GM10266 (cell line): Measurements from ENCODE around the gene NKAIN4.

Experiments
- DNase-seq: peaks from one replicate; pipeline ENCODE4 v3.0.0; 2012; ENCODE audit errors: extremely low spot score
- CTCF ChIP-seq: IDR thresholded peaks from 2 replicates; pipeline ENCODE4 v1.5.1; 2012; ENCODE audit warnings: mild to moderate bottlenecking, low read depth; ENCODE audit not compliant: control insufficient read depth, insufficient read depth; ENCODE audit errors: missing control alignments

Gene NKAIN4

DNA sequence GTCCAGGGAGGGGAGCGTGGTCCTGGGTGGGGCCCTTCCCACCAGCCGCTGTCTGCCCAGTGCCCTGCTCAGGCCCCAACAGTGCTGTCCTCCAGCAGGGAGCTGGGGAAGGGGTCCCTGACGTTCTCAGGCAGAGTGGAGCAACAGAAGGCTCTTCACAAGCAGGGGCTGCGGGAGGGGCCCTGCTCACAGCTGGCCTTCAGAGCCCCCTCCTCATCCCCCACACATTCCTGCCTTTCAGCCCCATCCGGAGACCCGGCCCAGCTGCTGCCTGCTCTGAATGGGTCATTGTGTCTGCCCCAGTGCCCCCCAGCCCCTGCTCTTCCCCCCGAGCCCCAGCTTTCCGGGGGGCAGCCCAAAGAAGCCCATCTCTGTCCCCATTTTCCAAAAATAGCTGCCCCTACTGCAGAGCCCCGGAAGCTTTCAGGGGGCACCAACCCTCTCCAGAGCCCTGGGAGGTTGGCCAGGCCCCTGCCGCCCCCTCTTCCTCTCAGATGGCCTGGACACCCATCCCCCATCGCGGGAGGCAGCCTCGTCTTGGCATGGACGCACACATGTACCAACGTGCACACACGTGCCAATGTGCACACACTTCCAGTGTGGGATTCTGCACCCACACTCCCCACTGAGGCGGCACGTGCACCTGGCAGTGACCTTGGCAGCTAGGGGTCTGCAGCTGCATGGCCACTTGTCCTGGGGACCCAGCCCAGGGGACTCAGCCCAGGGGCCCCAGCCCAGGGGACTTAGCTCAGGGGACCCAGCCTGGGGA, 42.5 kb upstream of the NKAIN4 start:
- no peak for TF ChIP-seq CTCF

DNA sequence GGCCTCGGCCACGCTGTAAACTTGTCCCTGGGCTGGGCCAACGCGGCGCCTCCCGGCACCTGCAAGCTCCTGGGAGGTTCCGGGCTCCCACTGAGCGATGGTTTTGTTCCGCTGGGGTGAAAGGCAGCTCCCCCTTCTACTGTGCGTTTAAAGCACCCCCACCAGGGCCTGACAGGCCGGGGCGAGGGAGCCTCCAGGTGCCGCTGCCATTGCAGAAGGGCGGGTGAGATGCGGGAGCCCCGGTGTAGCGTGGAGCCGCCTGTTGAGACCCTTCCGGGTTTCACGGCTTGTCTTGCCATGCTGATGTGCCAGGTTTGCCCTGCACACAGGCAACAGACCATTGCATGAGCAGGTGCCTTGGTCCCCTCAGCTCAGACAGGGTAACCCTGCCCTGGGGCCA, 41.6 kb upstream of the NKAIN4 start:
- TF ChIP-seq CTCF = no peak
- no peak for DNase-seq

More for the DNA sequence above, 42.5 kb upstream of the NKAIN4 start:
- DNase-seq = no peak

DNA sequence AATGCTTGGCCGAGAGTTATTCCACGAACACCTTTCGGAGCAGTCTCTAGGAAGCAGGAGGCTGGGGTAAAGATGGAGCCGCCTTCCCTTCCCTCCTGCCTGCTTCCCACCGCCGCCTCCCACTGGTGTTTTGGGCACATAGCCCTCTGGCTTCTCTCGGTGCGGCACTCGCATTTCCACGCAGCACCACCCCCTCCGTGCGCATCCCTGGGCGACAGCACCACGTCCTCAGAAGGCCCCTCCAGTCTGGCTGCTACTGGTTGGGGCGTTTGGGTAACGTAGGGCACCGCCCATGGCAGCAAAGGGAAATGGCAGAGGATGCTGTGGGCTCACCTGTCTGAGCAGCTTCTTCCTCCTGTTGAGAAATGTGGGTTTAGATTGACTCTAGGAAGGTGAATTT, 41.2 kb upstream of the NKAIN4 start:
- no peak for DNase-seq
- no peak for TF ChIP-seq CTCF

DNA sequence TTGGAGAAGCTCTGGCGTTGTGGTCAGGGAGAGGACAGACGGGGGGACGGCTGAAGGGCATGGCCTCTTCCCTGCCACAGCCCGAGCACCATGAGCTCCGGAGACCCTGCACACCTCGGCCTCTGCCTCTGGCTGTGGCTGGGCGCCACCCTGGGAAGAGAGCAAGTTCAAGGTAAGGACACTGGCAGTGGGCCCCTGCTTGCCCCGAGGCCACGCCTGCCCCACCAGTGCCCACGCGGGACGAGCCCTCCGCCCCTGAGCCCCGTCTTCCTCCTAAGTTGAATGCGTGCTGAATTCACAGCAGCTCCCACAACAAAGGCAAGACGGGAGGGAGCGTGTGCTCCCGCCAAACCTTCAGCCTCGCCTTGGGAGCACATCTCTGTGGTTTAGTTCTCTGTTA, 40.8 kb upstream of the NKAIN4 start:
- DNase-seq = no peak
- TF ChIP-seq CTCF = no peak

GRCh38 chr20:63294536-63294900, 40.3 kb upstream of the NKAIN4 start:
- TF ChIP-seq CTCF = no peak

GRCh38 chr20:63293871-63294535, 39.7 kb upstream of the NKAIN4 start:
- TF ChIP-seq CTCF = no peak
- DNase-seq = no peak

More at GRCh38 chr20:63294536-63294900, 40.3 kb upstream of the NKAIN4 start:
- no peak for DNase-seq

DNA sequence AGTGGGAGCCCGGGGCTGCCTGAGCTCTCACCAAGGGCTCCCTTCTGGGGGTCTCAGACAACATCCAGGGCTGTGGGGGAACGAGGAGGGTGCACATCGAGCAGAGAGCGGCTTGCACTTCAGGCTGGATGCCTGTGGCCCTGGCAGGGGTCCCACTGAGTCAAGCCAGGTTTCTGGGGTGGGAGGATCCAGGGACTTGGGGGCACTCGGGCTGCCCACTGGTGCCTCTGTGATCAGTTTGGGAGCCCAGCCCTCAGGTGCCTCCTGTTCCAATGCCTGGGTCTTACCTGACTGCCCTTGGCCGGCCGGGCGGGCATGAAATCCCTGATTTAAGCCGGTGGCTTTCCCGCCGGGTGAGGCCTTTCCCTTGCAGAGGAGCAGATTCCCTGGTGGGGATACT, 39.2 kb upstream of the NKAIN4 start:
- no peak for DNase-seq
- TF ChIP-seq CTCF = no peak
